Heart left ventricle (tissue), 13 donors: ENCODE data around the gene NEDD4L.

Source experiments
- CTCF ChIP-seq, 12 donors: fragments of 200-600 bp; sonication (generic) in 4 of 12; IDR thresholded peaks; one replicate each; pipeline versions ENCODE4 v1.5.0 to v1.8.0; 2018 to 2022; ENCODE audit warnings: antibody characterized with exemption in 12 of 12, mild to moderate bottlenecking in 5 of 12
- POLR2A ChIP-seq, 2 donors: fragments of 450-650 bp; IDR thresholded peaks; one replicate each; pipeline ENCODE4 v1.6.1; 2017; ENCODE audit warnings: antibody characterized with exemption in 2 of 2, mild to moderate bottlenecking in 2 of 2, moderate library complexity in 2 of 2
- donor health status: ischemic (EF 13 %, LVEDD 7.1; RV severe dilation, severe dysfunction).
- donor health status: DM: no; HTN: yes; CAD: no.
- donor health status: DM: no; HTN: no; CAD: no.
- donor health status: ischemic (EF 25% LVEDD 6.9; RV normal size, moderate dysfunction).
- donor health status: ischemic (EF 25% LVEDD 5.7; RV mildly dilated, moderate dysfunction).
- donor health status: ischemic (EF 35%, LVEDD 5.7; RV mildly dilated, moderate dysfunction).
- donor health status: nonischemic (EF 11% LVEDD 7.7; RV severe dilation, severe dysfunction).
- donor health status: DM: yes; HTN: yes; CAD: no.
- donor health status: PGD.
- donor health status: ischemic (EF 29% LVEDD 5.4; RV normal size, mild dysfunction).
- donor health status: nonischemic (EF 23%, LVEDD 6.1; RV moderate dilation, normal function).

- TF ChIP-seq POLR2A (IDR thresholded peaks at IDR 0.05), result no peak
- TF ChIP-seq CTCF (IDR thresholded peaks at IDR 0.05), result no peak
These were observed 138.0 kb downstream of the NEDD4L start for GRCh38 chr18:58181988-58182387.
